Right atrium auricular region (tissue), 2 donors: ENCODE measurements around the gene CMBL. TPM values are rescaled to one million over a fixed set of nuclear protein-coding genes. Genes with fewer than 3 reads are reported as not detected.

Experiments
- DNase-seq: peaks from one replicate; pipeline ENCODE4 v3.0.0-alpha.2; 2019; ENCODE audit warnings: low spot score
- H3K27ac ChIP-seq, 2 donors: fragments of 200-600 bp; sonication (generic); 1 replicate in 1 of 2; 2 replicates in 1 of 2; pipeline ENCODE4 v1.5.1; 2016 to 2019
- H3K27me3 ChIP-seq, 2 donors: fragments of 200-600 bp; sonication (generic); one replicate each; pipeline versions ENCODE4 v1.5.1 to v1.6.0; 2017 to 2019
- H3K36me3 ChIP-seq: fragments of 200-600 bp; sonication (generic); one replicate; pipeline ENCODE4 v1.5.1; 2016
- H3K4me1 ChIP-seq, 2 donors: fragments of 200-600 bp; sonication (generic); one replicate each; pipeline versions ENCODE4 v1.5.1 to v1.6.0; 2017 to 2019
- H3K4me3 ChIP-seq, 2 donors: fragments of 200-600 bp; sonication (generic); 1 replicate in 1 of 2; 2 replicates in 1 of 2; pipeline ENCODE4 v1.5.1; 2017 to 2019; ENCODE audit warnings: mild to moderate bottlenecking in 1 of 2, moderate library complexity in 1 of 2
- H3K9me3 ChIP-seq, 2 donors: fragments of 200-600 bp; sonication (generic); one replicate each; pipeline ENCODE4 v1.5.1; 2019
- CTCF ChIP-seq, 2 donors: fragments of 200-600 bp; sonication (generic); IDR thresholded peaks; one replicate each; pipeline ENCODE4 v1.5.1; 2019; ENCODE audit warnings: antibody characterized with exemption in 2 of 2
- total RNA-seq, 2 donors: library from RNA; depleted of rRNA; stranded (reverse); fragments of >200 nt; gene quantifications; one replicate each; pipeline ENCODE4 v1.1.0, GENCODE V29; 2016

The CMBL gene
- total RNA-seq, 2 donors from 2014 or later, result 5.9 to 20.7 TPM

GRCh38 chr5:10323588-10324488, 16.1 kb upstream of the CMBL start:
- no peak overlapping the region for H3K27ac ChIP-seq
- no peak overlapping the region for H3K4me3 ChIP-seq
- H3K4me1 ChIP-seq, result no peaks in the 10 kb centered on the region
- no peaks in the 10 kb centered on the region for H3K36me3 ChIP-seq
- DNase-seq, result no peak
- H3K9me3 ChIP-seq, result no peaks in the 10 kb centered on the region
- no peak for TF ChIP-seq CTCF (IDR thresholded peaks at IDR 0.05)
- no peaks in the 10 kb centered on the region for H3K27me3 ChIP-seq

GRCh38 chr5:10321882-10322281, 14.2 kb upstream of the CMBL start:
- no peaks in the 10 kb centered on the region for H3K27me3 ChIP-seq
- no peaks in the 10 kb centered on the region for H3K36me3 ChIP-seq
- no peak for DNase-seq
- no peak for TF ChIP-seq CTCF (IDR thresholded peaks at IDR 0.05)
- no peaks in the 10 kb centered on the region for H3K4me1 ChIP-seq
- H3K9me3 ChIP-seq, result no peaks in the 10 kb centered on the region
- no peak overlapping the region for H3K4me3 ChIP-seq
- no peak overlapping the region for H3K27ac ChIP-seq

- no peak for DNase-seq
- Histone ChIP-seq H3K4me3 (no peak overlapping the region), H3K4me1 (no peaks in the 10 kb centered on the region), H3K27me3 (no peaks in the 10 kb centered on the region), H3K36me3 (no peaks in the 10 kb centered on the region), H3K9me3 (no peaks in the 10 kb centered on the region), H3K27ac (no peak overlapping the region)
- TF ChIP-seq CTCF (IDR thresholded peaks at IDR 0.05), result no peak
Observed at GRCh38 chr5:10320793-10321192, 13.1 kb upstream of the CMBL start.

- no peaks in the 10 kb centered on the region for H3K4me1 ChIP-seq
- H3K36me3 ChIP-seq, result no peaks in the 10 kb centered on the region
- no peaks in the 10 kb centered on the region for H3K9me3 ChIP-seq
- H3K27ac ChIP-seq, result no peak overlapping the region
- TF ChIP-seq CTCF (IDR thresholded peaks at IDR 0.05), result peak in 1 of 2 donors; percentile 46
- no peaks in the 10 kb centered on the region for H3K27me3 ChIP-seq
- no peak overlapping the region for H3K4me3 ChIP-seq
- DNase-seq, result no peak
Observed at GRCh38 chr5:10319202-10319851, 11.6 kb upstream of the CMBL start.

- TF ChIP-seq CTCF (IDR thresholded peaks at IDR 0.05), result no peak
- no peaks in the 10 kb centered on the region for H3K9me3 ChIP-seq
- H3K27ac ChIP-seq, result no peak overlapping the region
- no peaks in the 10 kb centered on the region for H3K4me1 ChIP-seq
- H3K4me3 ChIP-seq, result no peak overlapping the region
- H3K27me3 ChIP-seq, result no peaks in the 10 kb centered on the region
- no peak for DNase-seq
- H3K36me3 ChIP-seq, result no peaks in the 10 kb centered on the region
Observed at GRCh38 chr5:10317825-10318682, 10.4 kb upstream of the CMBL start.
